Transverse colon (tissue), 4 donors: ENCODE results near the gene ZBTB26. TPM values are rescaled to one million over a fixed set of nuclear protein-coding genes. Genes with fewer than 3 reads are reported as not detected.

ENCODE experiments used
- DNase-seq: peaks from one replicate; pipeline ENCODE4 v3.0.0-alpha.2; 2019
- H3K27ac ChIP-seq, 4 donors: fragments of 200-600 bp; sonication (generic); 2 replicates each; pipeline ENCODE4 v1.5.1; 2016 to 2018; ENCODE audit warnings: inconsistent platforms in 4 of 4
- H3K27me3 ChIP-seq: fragments of 200-600 bp; sonication (generic); 2 replicates; pipeline ENCODE4 v1.5.1; 2017; ENCODE audit warnings: inconsistent platforms
- H3K36me3 ChIP-seq, 4 donors: fragments of 200-600 bp; sonication (generic); 2 replicates each; pipeline ENCODE4 v1.5.1; 2017 to 2019; ENCODE audit warnings: inconsistent platforms in 4 of 4
- H3K4me1 ChIP-seq, 4 donors: fragments of 200-600 bp; sonication (generic); 2 replicates each; pipeline ENCODE4 v1.5.1; 2017 to 2020; ENCODE audit warnings: inconsistent platforms in 4 of 4
- H3K4me3 ChIP-seq, 4 donors: fragments of 200-600 bp; sonication (generic); 1 replicate in 1 of 4; 2 replicates in 3 of 4; pipeline versions ENCODE4 v1.5.1 to v1.6.1; 2017 to 2019; ENCODE audit warnings: inconsistent platforms in 4 of 4
- H3K9me3 ChIP-seq, 2 donors: fragments of 200-600 bp; sonication (generic); 2 replicates each; pipeline ENCODE4 v1.5.1; 2017 to 2019; ENCODE audit warnings: inconsistent platforms in 2 of 2
- EP300 ChIP-seq: sonication (generic); formaldehyde crosslinking; IDR thresholded peaks from one replicate; pipeline ENCODE4 v1.6.1; 2017; ENCODE audit warnings: antibody characterized with exemption, low read depth
- POLR2A ChIP-seq: fragments of 450-650 bp; IDR thresholded peaks from one replicate; pipeline ENCODE4 v1.6.1; 2016; ENCODE audit warnings: antibody characterized with exemption, mild to moderate bottlenecking, moderate library complexity
- POLR2AphosphoS5 ChIP-seq, 3 donors: sonication (generic); formaldehyde crosslinking; IDR thresholded peaks; one replicate each; pipeline ENCODE4 v1.6.1; 2016; ENCODE audit warnings: antibody characterized with exemption in 3 of 3
- WGBS, 2 donors: methylation state at CpG; one replicate each; pipeline ENCODE4 v1.1.5; 2018; ENCODE audit warnings: low coverage in 1 of 2; 5-methylcytosine and 5-hydroxymethylcytosine counted together
- in situ Hi-C, 4 donors: fragments of 200-750 bp; cut with MboI; loops; one replicate each; pipeline versions ENCODE4 v1.15.0 to v1.15.1; 2017; ENCODE audit warnings: low sequenced_read_pairs in 3 of 4, low pct_ligation_motif_present in 1 of 4, low pct_unique_long_range_greater_than_20kb in 1 of 4
- intact Hi-C: fragments of 100-400 bp; cut with DNase I; formaldehyde crosslinking; loops from one replicate; pipeline ENCODE4 v1.15.1; 2023; ENCODE audit warnings: low total_unique reads
- total RNA-seq, 4 donors: library from RNA; depleted of rRNA; stranded (reverse); fragments of >200 nt; gene quantifications; one replicate each; pipeline ENCODE4 v1.1.0, GENCODE V29; 2016
- TF ChIP-seq, protein P1 (sequence below), 5 experiments: fragments of 200-600 bp in 3 of 5; fragments of 450-650 bp in 2 of 5; sonication (generic) in 3 of 5; IDR thresholded peaks; 1 replicate in 2 of 5; 2 replicates in 3 of 5; pipeline ENCODE4 v1.5.1; 2016 to 2017; ENCODE audit warnings: antibody characterized with exemption in 5 of 5, inconsistent platforms in 3 of 5, mild to moderate bottlenecking in 2 of 5, moderate library complexity in 1 of 5

The ZBTB26 gene
- total RNA-seq, 4 donors from 2014 or later, result 6.7 to 18.5 (median 8.0) TPM

DNA sequence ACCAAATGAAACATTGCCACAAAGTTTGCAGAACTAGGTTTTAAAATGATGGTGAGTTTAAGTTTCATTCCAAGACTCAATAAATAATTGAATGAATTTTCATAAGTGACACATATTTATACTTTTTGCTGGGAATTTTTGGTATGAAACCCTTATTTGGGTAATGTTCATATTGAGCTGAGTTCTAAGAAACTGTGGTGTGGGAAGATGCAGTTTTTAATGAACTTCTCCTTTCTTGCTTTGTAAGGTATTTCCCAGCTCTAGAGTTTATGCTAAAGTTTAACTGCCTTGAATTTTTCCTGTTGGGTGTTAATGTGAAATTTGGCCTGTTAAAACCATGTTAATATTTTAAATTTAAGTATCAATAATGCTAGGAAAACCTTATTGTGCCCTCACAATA, 24.6 kb upstream of the ZBTB26 start:
- peaks cover 0 to 13% (median 0%) of the 10 kb centered on the region in 4 donors for H3K36me3 ChIP-seq
- no peak for DNase-seq
- no peaks in the 10 kb centered on the region for H3K9me3 ChIP-seq
- intact Hi-C loops (no loop called here), in situ Hi-C loops (no loop called here)
- H3K4me3 ChIP-seq, result no peak overlapping the region
- H3K27ac ChIP-seq, result no peak overlapping the region
- H3K4me1 ChIP-seq, result peaks cover 13 to 47% (median 23%) of the 10 kb centered on the region in 4 donors
- no peaks in the 10 kb centered on the region for H3K27me3 ChIP-seq
- no peak for TF ChIP-seq POLR2AphosphoS5 (IDR thresholded peaks at IDR 0.05)
- no peak for TF ChIP-seq EP300
- no peak for TF ChIP-seq POLR2A
- TF ChIP-seq, protein P1, sequence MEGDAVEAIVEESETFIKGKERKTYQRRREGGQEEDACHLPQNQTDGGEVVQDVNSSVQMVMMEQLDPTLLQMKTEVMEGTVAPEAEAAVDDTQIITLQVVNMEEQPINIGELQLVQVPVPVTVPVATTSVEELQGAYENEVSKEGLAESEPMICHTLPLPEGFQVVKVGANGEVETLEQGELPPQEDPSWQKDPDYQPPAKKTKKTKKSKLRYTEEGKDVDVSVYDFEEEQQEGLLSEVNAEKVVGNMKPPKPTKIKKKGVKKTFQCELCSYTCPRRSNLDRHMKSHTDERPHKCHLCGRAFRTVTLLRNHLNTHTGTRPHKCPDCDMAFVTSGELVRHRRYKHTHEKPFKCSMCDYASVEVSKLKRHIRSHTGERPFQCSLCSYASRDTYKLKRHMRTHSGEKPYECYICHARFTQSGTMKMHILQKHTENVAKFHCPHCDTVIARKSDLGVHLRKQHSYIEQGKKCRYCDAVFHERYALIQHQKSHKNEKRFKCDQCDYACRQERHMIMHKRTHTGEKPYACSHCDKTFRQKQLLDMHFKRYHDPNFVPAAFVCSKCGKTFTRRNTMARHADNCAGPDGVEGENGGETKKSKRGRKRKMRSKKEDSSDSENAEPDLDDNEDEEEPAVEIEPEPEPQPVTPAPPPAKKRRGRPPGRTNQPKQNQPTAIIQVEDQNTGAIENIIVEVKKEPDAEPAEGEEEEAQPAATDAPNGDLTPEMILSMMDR (IDR thresholded peaks at IDR 0.05), result no peak

GRCh38 chr9:122954253-122954691, 23.0 kb upstream of the ZBTB26 start:
- DNase-seq, result no peak
- H3K27ac ChIP-seq, result peak overlapping the region; percentile 6 to 57 (median 52)
- intact Hi-C loops, result no loop called here

DNA sequence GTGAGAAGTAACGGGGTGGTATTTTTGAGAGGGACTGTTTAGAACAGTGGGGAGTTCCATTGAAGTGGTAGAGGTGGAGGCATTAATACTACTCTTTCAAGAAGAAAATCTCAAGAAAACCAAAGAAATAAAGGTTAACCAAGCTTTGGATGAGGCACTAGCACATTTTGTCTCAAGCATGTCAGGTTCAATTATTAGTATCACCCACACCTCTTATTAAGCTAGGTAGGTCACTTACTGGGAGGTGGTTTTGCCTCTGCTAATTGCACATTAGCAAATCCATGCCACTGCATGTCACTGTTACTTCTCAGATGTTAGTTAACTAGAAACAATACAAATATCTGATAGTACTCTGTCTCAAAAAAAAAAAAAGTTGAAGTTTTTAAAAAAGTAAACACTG, 19.7 kb upstream of the ZBTB26 start:
- Histone ChIP-seq H3K4me1 (peaks cover 34 to 87% (median 53%) of the 10 kb centered on the region in 4 donors), H3K36me3 (no peaks in the 10 kb centered on the region), H3K27ac (no peak overlapping the region), H3K4me3 (no peak overlapping the region), H3K27me3 (no peaks in the 10 kb centered on the region), H3K9me3 (no peaks in the 10 kb centered on the region)
- no peak for DNase-seq
- in situ Hi-C loops (no loop called here), intact Hi-C loops (no loop called here)
- WGBS, 2 donors, result 83 to 90% methylated on average over 1 of the region's 1 CpG
- no peak for TF ChIP-seq EP300
- TF ChIP-seq, protein P1 (IDR thresholded peaks at IDR 0.05), result no peak
- TF ChIP-seq POLR2AphosphoS5 (IDR thresholded peaks at IDR 0.05), result no peak
- no peak for TF ChIP-seq POLR2A

More at GRCh38 chr9:122954253-122954691, 23.0 kb upstream of the ZBTB26 start:
- Histone ChIP-seq H3K27me3 (no peaks in the 10 kb centered on the region), H3K4me1 (peaks cover 22 to 62% (median 32%) of the 10 kb centered on the region in 4 donors), H3K9me3 (no peaks in the 10 kb centered on the region), H3K36me3 (no peaks in the 10 kb centered on the region), H3K4me3 (no peak overlapping the region)
- in situ Hi-C loops, result no loop called here
- TF ChIP-seq EP300, result no peak
- TF ChIP-seq, protein P1 (IDR thresholded peaks at IDR 0.05), result no peak
- no peak for TF ChIP-seq POLR2AphosphoS5 (IDR thresholded peaks at IDR 0.05)
- TF ChIP-seq POLR2A, result no peak

- intact Hi-C loops, result no loop called here
- DNase-seq, result no peak
- Histone ChIP-seq H3K36me3 (no peaks in the 10 kb centered on the region), H3K27ac (peak overlapping the region in 1 of 4 donors; percentile 6), H3K4me1 (peaks cover 40 to 87% (median 57%) of the 10 kb centered on the region in 4 donors), H3K4me3 (no peak overlapping the region), H3K27me3 (no peaks in the 10 kb centered on the region), H3K9me3 (no peaks in the 10 kb centered on the region)
- WGBS, 2 donors, result 79 to 93% methylated on average over 2 to 3 of the region's 3 CpGs
- in situ Hi-C loops, result no loop called here
- TF ChIP-seq POLR2A, result no peak
- TF ChIP-seq POLR2AphosphoS5 (IDR thresholded peaks at IDR 0.05), result no peak
- TF ChIP-seq EP300, result no peak
Observed at GRCh38 chr9:122950263-122950662, 19.0 kb upstream of the ZBTB26 start.

- Histone ChIP-seq H3K27ac (no peak overlapping the region), H3K36me3 (no peaks in the 10 kb centered on the region), H3K4me1 (peaks cover 38 to 87% (median 58%) of the 10 kb centered on the region in 4 donors), H3K9me3 (no peaks in the 10 kb centered on the region), H3K4me3 (no peak overlapping the region), H3K27me3 (no peaks in the 10 kb centered on the region)
- intact Hi-C loops, result no loop called here
- in situ Hi-C loops, result no loop called here
- 75 to 88% methylated on average over 1 of the region's 1 CpG for WGBS, 2 donors
- no peak for TF ChIP-seq EP300
- TF ChIP-seq, protein P1 (IDR thresholded peaks at IDR 0.05), result no peak
- TF ChIP-seq POLR2A, result no peak
- no peak for TF ChIP-seq POLR2AphosphoS5 (IDR thresholded peaks at IDR 0.05)
- DNase-seq, result no peak
Observed at GRCh38 chr9:122949696-122950095, 18.4 kb upstream of the ZBTB26 start.
